GM12878 (cell line): Measurements from ENCODE around the gene AUNIP. TPM values are rescaled to one million over a fixed set of nuclear protein-coding genes. Genes with fewer than 3 reads are reported as not detected.

Experiments
- ATAC-seq: fragments of 200-7000 bp; cut with Tn5 transposase; 3 replicates; pipeline ENCODE4 v1.9.1; 2020; ENCODE audit warnings: mild to moderate bottlenecking, moderate library complexity
- Bru-seq: library from RNA; stranded (reverse); fragments of 400-500 nt; gene quantifications from one replicate; lab custom pipeline; 2021; lab: Mats Ljungman, UMichigan
- BruChase-seq, 2 experiments: library from RNA; stranded (reverse); fragments of 400-500 nt; gene quantifications; one replicate each; lab custom pipeline; 2021; lab: Mats Ljungman, UMichigan
- BruUV-seq: library from RNA; stranded (reverse); fragments of 400-500 nt; replicated peaks from 2 replicates; lab custom pipeline; 2021; lab: Mats Ljungman, UMichigan
- CTCF ChIA-PET: fragments of 300-600 bp; sonication (Branson Sonifier 250); formaldehyde crosslinking; extraction: SDS; loops from one replicate; lab custom pipeline; 2021; ENCODE audit warnings: inconsistent platforms; lab: Yijun Ruan, JAX
- POLR2A ChIA-PET: fragments of 350-600 bp; formaldehyde crosslinking; extraction: SDS; loops from one replicate; lab custom pipeline; 2021; ENCODE audit warnings: inconsistent platforms; lab: Charles Lee
- RAD21 ChIA-PET: fragments of 300-600 bp; sonication (Branson Sonifier 250); formaldehyde crosslinking; loops from one replicate; lab custom pipeline; 2023; ENCODE audit warnings: antibody characterized with exemption; ENCODE audit not compliant: unreplicated experiment; lab: Charles Lee
- SMC1A ChIA-PET: fragments of 300-600 bp; sonication (Branson Sonifier 250); formaldehyde crosslinking; loops from one replicate; lab custom pipeline; 2023; ENCODE audit not compliant: unreplicated experiment, uncharacterized antibody; lab: Charles Lee
- DNase-seq: peaks from one replicate; pipeline ENCODE4 v3.0.0-alpha.2; 2011; ENCODE audit warnings: low read depth, low spot score
- FAIRE-seq: peaks from 3 replicates; lab custom pipeline; 2011; peaks lifted over from hg19 to GRCh38; lab: Jason Lieb, UNC
- H2AFZ ChIP-seq: 2 replicates; pipeline ENCODE4 v1.6.0; 2011; ENCODE audit warnings: low read depth, low read length, control low read depth; ENCODE audit not compliant: control insufficient read depth
- H3K27ac ChIP-seq: 2 replicates; pipeline ENCODE4 v1.5.1; 2011; ENCODE audit warnings: control low read depth; ENCODE audit not compliant: control insufficient read depth, insufficient read depth
- H3K27me3 ChIP-seq, 2 experiments: replicated peaks in 1 of 2; 2 replicates each; pipeline versions ENCODE4 v1.6.0 to v1.6.1; 2011; ENCODE audit warnings: low read length in 1 of 2; ENCODE audit not compliant: control insufficient read depth in 2 of 2, insufficient read depth in 2 of 2
- H3K36me3 ChIP-seq, 2 experiments: 2 replicates each; pipeline ENCODE4 v1.5.1; 2011; ENCODE audit warnings: low read length in 1 of 2; ENCODE audit not compliant: control insufficient read depth in 2 of 2, insufficient read depth in 2 of 2
- H3K4me1 ChIP-seq: 2 replicates; pipeline ENCODE4 v1.6.1; 2011; ENCODE audit warnings: mild to moderate bottlenecking, low read length, moderate library complexity, mixed read lengths; ENCODE audit not compliant: control insufficient read depth, insufficient read depth
- H3K4me2 ChIP-seq: 2 replicates; pipeline ENCODE4 v1.6.0; 2011; ENCODE audit warnings: control low read depth; ENCODE audit not compliant: control insufficient read depth, insufficient read depth
- H3K4me3 ChIP-seq: fragments of 200-600 bp; sonication (generic); 2 replicates; pipeline ENCODE4 v1.5.1; 2016
- H3K79me2 ChIP-seq: 2 replicates; pipeline ENCODE4 v1.6.0; 2011; ENCODE audit warnings: low read length; ENCODE audit not compliant: control insufficient read depth, insufficient read depth
- H3K9ac ChIP-seq: 2 replicates; pipeline ENCODE4 v1.8.0; 2011; ENCODE audit warnings: low read length, control low read depth, mixed read lengths; ENCODE audit not compliant: control insufficient read depth, insufficient read depth
- H3K9me3 ChIP-seq: replicated peaks from 3 replicates; pipeline ENCODE4 v1.5.1; 2011; ENCODE audit warnings: mild to moderate bottlenecking, low read length; ENCODE audit not compliant: control insufficient read depth, insufficient read depth
- H4K20me1 ChIP-seq: 2 replicates; pipeline ENCODE4 v1.6.0; 2011; ENCODE audit not compliant: control insufficient read depth, insufficient read depth
- CHD4 ChIP-seq: fragments of 200-600 bp; sonication (generic); IDR thresholded peaks from 2 replicates; pipeline ENCODE4 v1.6.1; 2016; ENCODE audit warnings: mild to moderate bottlenecking
- EGR1 ChIP-seq, 2 experiments: IDR thresholded peaks; 1 replicate in 1 of 2; 2 replicates in 1 of 2; pipeline ENCODE4 v1.6.1; 2011 to 2012; ENCODE audit warnings: low read depth in 2 of 2, low read length in 2 of 2, borderline replicate concordance in 1 of 2, mild to moderate bottlenecking in 1 of 2, moderate library complexity in 1 of 2
- EZH2 ChIP-seq: IDR thresholded peaks from 2 replicates; pipeline ENCODE4 v1.6.1; 2012; ENCODE audit warnings: low read depth, mild to moderate bottlenecking, control low read depth, inconsistent platforms, low read length, borderline replicate concordance; ENCODE audit not compliant: control insufficient read depth
- GATAD2B ChIP-seq: fragments of 450-650 bp; conservative IDR thresholded peaks from 2 replicates; pipeline ENCODE4 v1.6.1; 2017; ENCODE audit warnings: low read depth, mild to moderate bottlenecking, moderate library complexity
- MTA2 ChIP-seq: fragments of 450-650 bp; IDR thresholded peaks from 2 replicates; pipeline ENCODE4 v1.6.1; 2016; ENCODE audit warnings: low read depth, mild to moderate bottlenecking, moderate library complexity
- MTA3 ChIP-seq: IDR thresholded peaks from 2 replicates; pipeline ENCODE4 v1.6.1; 2012; ENCODE audit warnings: low read length, inconsistent platforms, borderline replicate concordance
- NFYB ChIP-seq: IDR thresholded peaks from 2 replicates; pipeline ENCODE4 v1.6.1; 2011; ENCODE audit warnings: low read depth, mild to moderate bottlenecking, low read length, improper control_type of control experiment, moderate library complexity; ENCODE audit not compliant: insufficient read depth
- NR2C1 ChIP-seq: fragments of 450-650 bp; IDR thresholded peaks from 2 replicates; pipeline ENCODE4 v1.6.1; 2017; ENCODE audit warnings: antibody characterized with exemption, mild to moderate bottlenecking, moderate library complexity
- SIX5 ChIP-seq: IDR thresholded peaks from 2 replicates; pipeline ENCODE4 v1.6.1; 2011; ENCODE audit warnings: mild to moderate bottlenecking, low read depth, low read length, moderate library complexity; ENCODE audit not compliant: severe bottlenecking
- SKIL ChIP-seq: fragments of 450-650 bp; IDR thresholded peaks from 2 replicates; pipeline ENCODE4 v1.6.1; 2017; ENCODE audit warnings: mild to moderate bottlenecking, low read depth, inconsistent platforms; ENCODE audit not compliant: poor library complexity, severe bottlenecking
- SMAD5 ChIP-seq: IDR thresholded peaks from 2 replicates; pipeline ENCODE4 v1.6.1; 2016; ENCODE audit warnings: antibody characterized with exemption, low read depth
- SP1 ChIP-seq: IDR thresholded peaks from one replicate; pipeline ENCODE4 v1.6.1; 2011; ENCODE audit warnings: low read depth, low read length
- SRF ChIP-seq, 2 experiments: IDR thresholded peaks; 2 replicates each; pipeline ENCODE4 v1.6.1; 2011; ENCODE audit warnings: low read depth in 2 of 2, low read length in 2 of 2, mild to moderate bottlenecking in 1 of 2, moderate library complexity in 1 of 2
- WGBS: methylation state at CpG from one replicate; pipeline ENCODE4 v1.1.6; 2016; ENCODE audit warnings: low lambda C conversion rate; ENCODE audit not compliant: insufficient replicate concordance, insufficient coverage; ENCODE audit errors: missing lambda C conversion rate; 5-methylcytosine and 5-hydroxymethylcytosine counted together
- in situ Hi-C: fragments of 300-500 bp; cut with MboI; formaldehyde crosslinking; loops from 9 replicates; pipeline ENCODE4 v1.14.3; 2018; ENCODE audit warnings: mixed read lengths
- intact Hi-C: fragments of 100-400 bp; cut with micrococcal nuclease; formaldehyde crosslinking; loops from one replicate; pipeline ENCODE4 v1.14.2; 2022; ENCODE audit not compliant: unreplicated experiment
- long read RNA-seq, 2 experiments: library from polyadenylated mRNA; unstranded; transcript quantifications; one replicate each; pipeline ENCODE4 v2.0.0, GENCODE V29; 2019 to 2020
- polyA minus RNA-seq, 3 experiments: library from RNA; depleted of rRNA, polyadenylated mRNA; stranded (reverse); fragments of >200 nt; gene quantifications; 2 replicates each; pipeline ENCODE4 v1.2.3, GENCODE V29; 2011
- polyA plus RNA-seq, 11 experiments: library from polyadenylated mRNA; depleted of rRNA in 4 of 11; unstranded in 6 of 11; stranded (reverse) in 5 of 11; fragments of >200 nt; fragmentation: Nextera tagmentation in 4 of 11; fragmentation: Illumina TruSeq in 1 of 11; extraction: Ambion mirVana in 4 of 11; extraction: Trizol in 1 of 11; gene quantifications; 1 replicate in 1 of 11; 2 replicates in 10 of 11; pipeline versions ENCODE4 v1.2.1 to v1.2.3, GENCODE V29; 2011 to 2016; ENCODE audit warnings: inconsistent platforms in 2 of 11, missing spikeins in 2 of 11, low read depth in 1 of 11
- total RNA-seq, 4 experiments: library from RNA; depleted of rRNA in 3 of 4; stranded (reverse); fragments of >200 nt in 3 of 4; fragmentation: Illumina TruSeq in 1 of 4; extraction: Trizol in 1 of 4; gene quantifications; 2 replicates each; pipeline versions ENCODE4 v1.2.1 to v1.2.3, GENCODE V29; 2013 to 2021

Gene AUNIP, protein sequence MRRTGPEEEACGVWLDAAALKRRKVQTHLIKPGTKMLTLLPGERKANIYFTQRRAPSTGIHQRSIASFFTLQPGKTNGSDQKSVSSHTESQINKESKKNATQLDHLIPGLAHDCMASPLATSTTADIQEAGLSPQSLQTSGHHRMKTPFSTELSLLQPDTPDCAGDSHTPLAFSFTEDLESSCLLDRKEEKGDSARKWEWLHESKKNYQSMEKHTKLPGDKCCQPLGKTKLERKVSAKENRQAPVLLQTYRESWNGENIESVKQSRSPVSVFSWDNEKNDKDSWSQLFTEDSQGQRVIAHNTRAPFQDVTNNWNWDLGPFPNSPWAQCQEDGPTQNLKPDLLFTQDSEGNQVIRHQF
- total RNA-seq (2013; cell fraction: nucleolus; rRNA removed), result 6.2 and 8.1 TPM in 2 replicates
- total RNA-seq (2014; rRNA removed) (19.3 and 23.3 TPM in 2 replicates), total RNA-seq (2014; rRNA removed; fragmentation: Illumina TruSeq; extraction: Trizol) (17.9 and 18.8 TPM in 2 replicates), total RNA-seq (2021) (11.1 and 11.3 TPM in 2 replicates), polyA plus RNA-seq (2011; rRNA removed) (13.1 and 14.1 TPM in 2 replicates), polyA plus RNA-seq (2014; fragmentation: Illumina TruSeq; extraction: Trizol) (19.3 and 20.1 TPM in 2 replicates), polyA plus RNA-seq (2014; fragmentation: Nextera tagmentation; extraction: Ambion mirVana) (1 to 10 TPM; 3.9 to 6.9 TPM), polyA plus RNA-seq (2014; rRNA removed) (14.6 and 20.0 TPM in 2 replicates), polyA plus RNA-seq (2016; fragmentation: Nextera tagmentation; extraction: Ambion mirVana) (10 to 100 TPM; 10.0 to 12.4 TPM), polyA minus RNA-seq (2011; rRNA and poly(A)+ RNA removed) (7.5 and 8.7 TPM in 2 replicates), Bru-seq, nascent RNA (percentile 58 among the genes with signal in this experiment), BruChase-seq, experiment 1, labeled RNA remaining after a 6-hour chase (percentile 48 among the genes with signal in this experiment), BruChase-seq, experiment 2, labeled RNA remaining after a 2-hour chase (percentile 56 among the genes with signal in this experiment)
- 3.0 TPM for polyA plus RNA-seq (2011; ENCODE audit: low read depth)
- polyA plus RNA-seq (2011; cell fraction: cytosol; rRNA removed), result 8.1 and 9.8 TPM in 2 replicates
- 4.5 and 6.2 TPM in 2 replicates for polyA plus RNA-seq (2011; cell fraction: nucleus; rRNA removed)
- 2.8 and 3.0 TPM in 2 replicates for polyA plus RNA-seq (2012)
- polyA minus RNA-seq (2011; cell fraction: cytosol; rRNA and poly(A)+ RNA removed), result 3.6 and 4.6 TPM in 2 replicates
- 2.9 and 7.7 TPM in 2 replicates for polyA minus RNA-seq (2011; cell fraction: nucleus; rRNA and poly(A)+ RNA removed)
- long read RNA-seq, experiment 1, transcript AUNIP-201 (3 exons, 2,116 nt), result major isoform, 18 of 20 reads
- long read RNA-seq, experiment 1, partial matches to known transcripts, result 2 of 20 reads
- long read RNA-seq, experiment 1, other reads (novel, unspliced or antisense), result 0 of 20 reads
- long read RNA-seq, experiment 2, transcript AUNIP-201 (3 exons, 2,116 nt), result major isoform, 39 of 42 reads
- long read RNA-seq, experiment 2, partial matches to known transcripts, result 2 of 42 reads
- long read RNA-seq, experiment 2, other reads (novel, unspliced or antisense), result 0 of 42 reads

- ATAC-seq (peak; percentile 92), FAIRE-seq (peak; percentile 93), DNase-seq (peak; percentile 56)
- WGBS, result 2% methylated on average over 75 of the region's 77 CpGs
- peaks cover 8% of the 10 kb centered on the region; the same call in 1 of the 2 replicates for H3K4me1 ChIP-seq
- H3K27ac ChIP-seq, result peak within 1 kb of the TSS; percentile 82
- no peaks in the 10 kb centered on the region for H3K36me3 ChIP-seq
- H3K9me3 ChIP-seq, result no peaks in the 10 kb centered on the region
- H3K79me2 ChIP-seq, result peaks cover 19% of the 10 kb centered on the region
- H3K4me2 ChIP-seq, result peak within 1 kb of the TSS; percentile 92
- ChIA-PET POLR2A (interaction anchor here (0.8 to 1.9 kb wide), 3 partner anchors 15 to 253 kb away, joined by 3 to 7 read pairs (median 4); partner anchors contain the start of gene PAQR7), CTCF (interaction anchor here (0.7 kb wide), 1 partner anchor 391 kb away, joined by 3 read pairs; no protein-coding TSS in a partner anchor), SMC1A (interaction anchor here (0.6 kb wide), 1 partner anchor 9 kb away, joined by 3 read pairs; no protein-coding TSS in a partner anchor), RAD21 (no interaction called here)
- H2AFZ ChIP-seq, result peak within 1 kb of the TSS; percentile 92
- H3K4me3 ChIP-seq, result peak within 1 kb of the TSS; percentile 88
- intact Hi-C loops, result loop anchor here (5.0 to 10.0 kb wide), 2 partner anchors 37 to 1296 kb away; partner anchors contain the start of gene SLC9A1
- H3K9ac ChIP-seq, result peak within 1 kb of the TSS; percentile 89
- in situ Hi-C loops, result no loop called here
- no peaks in the 10 kb centered on the region for H4K20me1 ChIP-seq
- no peaks in the 10 kb centered on the region for H3K27me3 ChIP-seq
- no TSS peak for BruUV-seq
- peak; percentile 79 to 99 for TF ChIP-seq EGR1 (IDR thresholded peaks at IDR 0.05; ENCODE audit: borderline replicate concordance in 1 of 2, low read depth in 2 of 2, low read length in 2 of 2)
- TF ChIP-seq NFYB, result no peak
- no peak; the same call in 1 of the 2 replicates for TF ChIP-seq MTA3
- no peak for TF ChIP-seq SIX5
- no peak for TF ChIP-seq EZH2
- peak; percentile 34 for TF ChIP-seq SKIL
- TF ChIP-seq MTA2, result no peak
- peak; percentile 68 for TF ChIP-seq SP1
- no peak for TF ChIP-seq CHD4
- TF ChIP-seq GATAD2B, result peak; percentile 68
- no peak for TF ChIP-seq NR2C1
- TF ChIP-seq SRF (IDR thresholded peaks at IDR 0.05; ENCODE audit: low read depth in 2 of 2, low read length in 2 of 2), result no peak
- TF ChIP-seq SMAD5, result no peak; the same call in 1 of the 2 replicates
These were observed at the start of gene AUNIP for GRCh38 chr1:25858906-25859789. Gene AUNIP, minus strand, starts transcription at chr1:25859457. Its CDS starts 100 bp downstream, at chr1:25859357.
